Activated CD8-positive, alpha-beta memory T cell treated with anti-CD3 and anti-CD28 coated beads for 36 hours (primary cell): ENCODE data around the gene TRIM47. TPM values are rescaled to one million over a fixed set of nuclear protein-coding genes. Genes with fewer than 3 reads are reported as not detected.

ENCODE experiments used
- CTCF ChIA-PET: fragments of 350-600 bp; sonication (Branson Sonifier 250); formaldehyde crosslinking; loops from one replicate; lab custom pipeline; 2021; ENCODE audit warnings: antibody characterized with exemption; lab: Charles Lee
- POLR2A ChIA-PET: fragments of 350-600 bp; sonication (Branson Sonifier 250); formaldehyde crosslinking; loops from one replicate; lab custom pipeline; 2021; ENCODE audit warnings: antibody characterized with exemption; lab: Charles Lee
- total RNA-seq, 2 experiments: library from RNA; stranded (reverse); gene quantifications; one replicate each; pipeline ENCODE4 v1.2.3, GENCODE V29; 2021

Gene TRIM47
- 10 to 100 TPM; 15.6 to 17.5 TPM for total RNA-seq

- POLR2A ChIA-PET, result interaction anchor here (0.7 to 1.4 kb wide), 4 partner anchors 17 to 26 kb away, joined by 3 to 5 read pairs (median 4); partner anchors contain the start of genes MRPL38 and TRIM65
- CTCF ChIA-PET, result interaction anchor here (0.5 to 8.2 kb wide), 6 partner anchors 13 to 73 kb away, joined by 3 to 62 read pairs (median 14); partner anchors contain the start of gene TRIM65
Measured at GRCh38 chr17:75878174-75878998, at the start of gene TRIM47. Gene TRIM47 (minus strand): TSS chr17:75878581. CDS start chr17:75878548, 33 bp downstream.

- POLR2A ChIA-PET, result no interaction called here
Measured at GRCh38 chr17:75927286-75927922, 49.0 kb upstream of the TRIM47 start.

GRCh38 chr17:75926456-75926855 lies 48.1 kb upstream of the TRIM47 start:
- ChIA-PET POLR2A (no interaction called here), CTCF (no interaction called here)

More at GRCh38 chr17:75927286-75927922, 49.0 kb upstream of the TRIM47 start:
- CTCF ChIA-PET, result interaction anchor here (1.2 kb wide), 1 partner anchor 86 kb away, joined by 3 read pairs; no protein-coding TSS in a partner anchor

- ChIA-PET POLR2A (interaction anchor here (0.6 kb wide), 1 partner anchor 10 kb away, joined by 3 read pairs; no protein-coding TSS in a partner anchor), CTCF (interaction anchor here (1.3 kb wide), 1 partner anchor 91 kb away, joined by 4 read pairs; no protein-coding TSS in a partner anchor)
Measured at GRCh38 chr17:75925912-75926311, 47.5 kb upstream of the TRIM47 start.

- CTCF ChIA-PET, result interaction anchor here (1.3 to 1.4 kb wide), 2 partner anchors 91 to 139 kb away, joined by 3 to 4 read pairs; no protein-coding TSS in a partner anchor
- POLR2A ChIA-PET, result no interaction called here
Measured at GRCh38 chr17:75925103-75925502, 46.7 kb upstream of the TRIM47 start.

GRCh38 chr17:75922963-75923874 lies 44.8 kb upstream of the TRIM47 start:
- POLR2A ChIA-PET, result no interaction called here
- CTCF ChIA-PET, result interaction anchor here (0.8 kb wide), 1 partner anchor 91 kb away, joined by 3 read pairs; no protein-coding TSS in a partner anchor

GRCh38 chr17:75922173-75922961 lies 44.0 kb upstream of the TRIM47 start:
- CTCF ChIA-PET, result interaction anchor here (0.8 kb wide), 1 partner anchor 92 kb away, joined by 3 read pairs; no protein-coding TSS in a partner anchor
- POLR2A ChIA-PET, result no interaction called here

- POLR2A ChIA-PET, result no interaction called here
- CTCF ChIA-PET, result interaction anchor here (1.6 kb wide), 1 partner anchor 16 kb away, joined by 4 read pairs; no protein-coding TSS in a partner anchor
Measured at GRCh38 chr17:75921596-75921995, 43.2 kb upstream of the TRIM47 start.

- ChIA-PET CTCF (interaction anchor here (0.6 to 1.6 kb wide), 2 partner anchors 14 to 245 kb away, joined by 4 read pairs; no protein-coding TSS in a partner anchor), POLR2A (interaction anchor here (0.7 kb wide), 1 partner anchor 573 kb away, joined by 3 read pairs; no protein-coding TSS in a partner anchor)
Measured at GRCh38 chr17:75920045-75920560, 41.7 kb upstream of the TRIM47 start.

GRCh38 chr17:75919611-75920010 lies 41.2 kb upstream of the TRIM47 start:
- ChIA-PET POLR2A (no interaction called here), CTCF (interaction anchor here (0.6 to 1.6 kb wide), 2 partner anchors 14 to 245 kb away, joined by 4 read pairs; no protein-coding TSS in a partner anchor)

GRCh38 chr17:75917917-75918445 lies 39.6 kb upstream of the TRIM47 start:
- CTCF ChIA-PET, result interaction anchor here (0.9 to 1.1 kb wide), 2 partner anchors 13 to 43 kb away, joined by 3 read pairs; no protein-coding TSS in a partner anchor
- POLR2A ChIA-PET, result interaction anchor here (0.6 kb wide), 1 partner anchor 62 kb away, joined by 3 read pairs; no protein-coding TSS in a partner anchor

- ChIA-PET POLR2A (interaction anchor here (0.6 kb wide), 2 partner anchors 63 to 86 kb away, joined by 3 to 5 read pairs; no protein-coding TSS in a partner anchor), CTCF (interaction anchor here (2.6 kb wide), 1 partner anchor 12 kb away, joined by 6 read pairs; the partner anchor contains the start of gene MRPL38)
Measured at GRCh38 chr17:75917141-75917916, 38.9 kb upstream of the TRIM47 start.

- ChIA-PET CTCF (interaction anchor here (0.6 to 2.6 kb wide), 4 partner anchors 10 to 98 kb away, joined by 3 to 6 read pairs (median 4); partner anchors contain the start of genes CDK3 and MRPL38), POLR2A (interaction anchor here (0.6 kb wide), 1 partner anchor 10 kb away, joined by 3 read pairs; no protein-coding TSS in a partner anchor)
Measured at GRCh38 chr17:75915268-75915667, 36.9 kb upstream of the TRIM47 start.

- CTCF ChIA-PET, result interaction anchor here (2.1 to 2.6 kb wide), 2 partner anchors 10 to 99 kb away, joined by 5 to 6 read pairs; partner anchors contain the start of gene MRPL38
- POLR2A ChIA-PET, result no interaction called here
Measured at GRCh38 chr17:75914643-75915267, 36.4 kb upstream of the TRIM47 start.

GRCh38 chr17:75913537-75914210 lies 35.3 kb upstream of the TRIM47 start:
- CTCF ChIA-PET, result no interaction called here
- POLR2A ChIA-PET, result interaction anchor here (0.7 kb wide), 1 partner anchor 54 kb away, joined by 7 read pairs; no protein-coding TSS in a partner anchor
